Breast epithelium (tissue), 3 donors: Measurements from ENCODE around the gene DAPK2.

Source experiments
- CTCF ChIP-seq, 3 donors: fragments of 450-650 bp; IDR thresholded peaks; one replicate each; pipeline ENCODE4 v1.5.1; 2016 to 2017; ENCODE audit warnings: antibody characterized with exemption in 3 of 3, mild to moderate bottlenecking in 3 of 3, moderate library complexity in 3 of 3
- POLR2A ChIP-seq: fragments of 450-650 bp; IDR thresholded peaks from one replicate; pipeline ENCODE4 v1.6.1; 2016; ENCODE audit warnings: antibody characterized with exemption, mild to moderate bottlenecking, moderate library complexity
- POLR2AphosphoS5 ChIP-seq, 3 donors: sonication (generic); formaldehyde crosslinking; IDR thresholded peaks; one replicate each; pipeline ENCODE4 v1.6.1; 2017; ENCODE audit warnings: antibody characterized with exemption in 3 of 3

GRCh38 chr15:63904042-63904441, 142.2 kb downstream of the DAPK2 start:
- TF ChIP-seq POLR2A (no peak), CTCF (IDR thresholded peaks at IDR 0.05) (no peak), POLR2AphosphoS5 (IDR thresholded peaks at IDR 0.05) (no peak)
